ENCODE data around the gene POT1.

- TF ChIP-seq FOXK2 (IDR thresholded peaks at IDR 0.05) (no peak), NFRKB (IDR thresholded peaks at IDR 0.05) (no peak), ELF4 (IDR thresholded peaks at IDR 0.05) (no peak), FOXA1 (IDR thresholded peaks at IDR 0.05) (no peak), BHLHE40 (IDR thresholded peaks at IDR 0.05; ENCODE audit: borderline replicate concordance) (no peak), SUZ12 (IDR thresholded peaks at IDR 0.05) (no peak), SP1 (IDR thresholded peaks at IDR 0.05) (no peak), HDGF (IDR thresholded peaks at IDR 0.05; ENCODE audit: borderline replicate concordance) (no peak), CTBP1 (IDR thresholded peaks at IDR 0.05; ENCODE audit: borderline replicate concordance) (no peak), ARNT (IDR thresholded peaks at IDR 0.05) (no peak), FOXM1 (IDR thresholded peaks at IDR 0.05; ENCODE audit: borderline replicate concordance) (no peak), TARDBP (IDR thresholded peaks at IDR 0.05) (no peak), ZNF384 (IDR thresholded peaks at IDR 0.05) (no peak)
- TF ChIP-seq, protein P1, sequence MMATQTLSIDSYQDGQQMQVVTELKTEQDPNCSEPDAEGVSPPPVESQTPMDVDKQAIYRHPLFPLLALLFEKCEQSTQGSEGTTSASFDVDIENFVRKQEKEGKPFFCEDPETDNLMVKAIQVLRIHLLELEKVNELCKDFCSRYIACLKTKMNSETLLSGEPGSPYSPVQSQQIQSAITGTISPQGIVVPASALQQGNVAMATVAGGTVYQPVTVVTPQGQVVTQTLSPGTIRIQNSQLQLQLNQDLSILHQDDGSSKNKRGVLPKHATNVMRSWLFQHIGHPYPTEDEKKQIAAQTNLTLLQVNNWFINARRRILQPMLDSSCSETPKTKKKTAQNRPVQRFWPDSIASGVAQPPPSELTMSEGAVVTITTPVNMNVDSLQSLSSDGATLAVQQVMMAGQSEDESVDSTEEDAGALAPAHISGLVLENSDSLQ (IDR thresholded peaks at IDR 0.05), result no peak
Measured at GRCh38 chr7:124813994-124814798, 115.4 kb downstream of the POT1 start.

Data from HEK293T (cell line).